GM21529 (cell line): ENCODE results near the gene EVC.

Source experiments
- ATAC-seq: cut with Tn5 transposase; IDR thresholded peaks from one replicate; pipeline ENCODE4 v1.9.1; 2021; ENCODE audit not compliant: unreplicated experiment

The EVC gene

DNA sequence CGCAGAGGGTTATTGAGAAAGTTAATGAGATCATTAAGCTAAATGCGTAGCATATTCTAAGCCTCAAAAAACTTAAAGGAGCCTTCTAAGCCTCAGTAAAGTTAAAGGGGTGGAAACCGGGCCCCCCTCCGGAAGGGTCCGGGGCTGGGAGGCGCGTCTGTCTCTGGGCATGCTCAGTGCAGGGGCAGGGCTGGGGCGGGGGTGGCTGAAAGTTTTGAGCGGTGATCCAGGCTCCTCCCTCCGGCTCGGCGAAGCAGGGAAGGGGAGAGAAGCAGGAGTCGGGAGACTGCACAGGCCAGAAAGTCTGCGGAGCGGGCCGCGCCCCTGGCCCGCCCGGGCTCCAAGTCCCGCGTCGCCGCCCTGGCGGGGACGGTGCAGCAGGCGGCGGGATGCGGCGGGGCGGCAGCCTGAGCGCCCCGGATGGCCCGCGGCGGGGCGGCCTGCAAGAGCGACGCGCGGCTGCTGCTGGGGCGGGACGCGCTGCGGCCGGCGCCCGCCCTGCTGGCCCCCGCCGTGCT lies at the start of gene EVC:
Gene EVC, plus strand, starts transcription at position 241 of the 518 bp plus-strand sequence. Its CDS starts 180 bp downstream, at position 421.
- no peak for ATAC-seq

DNA sequence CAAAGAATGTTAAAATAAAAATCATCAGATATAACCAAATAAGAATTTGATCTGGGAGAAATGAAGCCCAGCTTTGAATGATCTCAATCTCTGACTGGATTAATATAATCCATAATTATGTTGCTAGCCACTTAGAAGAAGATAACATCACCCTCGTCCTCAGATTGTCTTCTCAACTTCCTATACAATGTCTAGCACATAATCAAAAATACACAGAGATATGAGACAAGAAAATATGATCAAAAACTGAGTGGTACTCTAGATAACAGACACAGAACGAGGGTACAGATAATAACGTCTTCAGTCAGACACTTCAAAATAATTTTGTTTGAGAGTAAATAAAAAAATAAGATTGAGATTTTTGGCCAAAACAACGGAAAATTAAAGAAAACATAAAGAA lies 49.8 kb upstream of the EVC start:
- no peak for ATAC-seq

- ATAC-seq = no peak
These were observed 48.4 kb upstream of the EVC start for GRCh38 chr4:5662555-5662954.

GRCh38 chr4:5664778-5665177 lies 46.2 kb upstream of the EVC start:
- no peak for ATAC-seq

GRCh38 chr4:5666741-5667140 lies 44.3 kb upstream of the EVC start:
- ATAC-seq = no peak

- ATAC-seq = no peak
These were observed 34.2 kb upstream of the EVC start for GRCh38 chr4:5676763-5677162.

DNA sequence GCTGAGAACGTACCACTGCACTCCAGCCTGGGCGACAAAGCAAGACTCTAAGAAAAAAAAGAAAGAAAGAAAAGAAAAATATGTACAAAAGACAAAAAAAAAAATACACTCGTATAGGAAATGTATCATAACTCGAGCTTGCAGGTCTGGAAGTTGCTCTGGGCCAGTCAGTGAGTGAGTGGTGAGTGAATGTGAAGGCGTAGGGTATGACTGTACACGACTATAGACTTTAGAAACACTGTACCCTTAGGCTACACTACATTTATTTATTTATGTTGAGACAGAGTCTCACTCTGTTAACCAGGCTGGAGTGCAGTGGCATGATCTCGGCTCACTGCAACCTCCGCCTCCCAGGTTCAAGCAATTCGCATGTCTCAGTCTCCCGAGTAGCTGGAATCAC lies 32.0 kb upstream of the EVC start:
- ATAC-seq = no peak

DNA sequence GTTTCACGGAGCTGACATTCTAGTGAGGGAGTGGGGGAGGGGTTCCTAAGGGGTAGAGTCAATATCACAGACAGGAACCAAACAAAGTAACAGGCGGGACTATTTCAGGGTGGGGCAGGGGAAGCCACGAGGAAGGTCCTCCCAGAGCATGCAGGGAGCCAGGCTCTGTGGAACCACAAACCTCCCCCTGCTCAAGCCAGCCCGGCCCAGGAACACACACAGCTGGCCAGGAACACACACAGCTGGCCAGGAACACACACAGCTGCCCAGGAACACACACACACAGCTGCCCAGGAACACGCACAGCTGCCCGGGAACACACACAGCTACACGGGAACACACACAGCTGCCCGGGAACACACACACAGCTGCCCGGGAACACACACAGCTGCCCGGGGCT lies 27.4 kb upstream of the EVC start:
- ATAC-seq = no peak

DNA sequence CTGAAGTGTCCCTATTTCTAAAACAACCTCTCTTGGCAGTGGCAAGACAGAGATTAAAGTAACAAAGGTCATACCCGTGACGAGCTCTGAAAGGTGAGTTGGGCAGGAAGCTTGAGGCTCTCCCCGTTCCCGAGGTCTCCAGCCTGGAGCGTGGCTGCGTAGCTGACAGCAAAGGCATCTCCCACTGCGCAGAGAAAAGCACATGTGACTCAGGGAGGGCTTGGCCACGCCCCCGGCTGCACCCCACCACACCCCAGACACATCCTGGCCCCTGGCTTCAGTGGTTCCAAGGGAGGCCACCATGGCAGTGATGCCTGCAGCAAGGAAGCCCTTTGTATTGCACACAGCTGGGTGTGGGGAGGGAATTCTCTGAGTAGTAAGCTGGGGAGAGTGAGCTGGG lies 25.7 kb upstream of the EVC start:
- ATAC-seq = no peak

DNA sequence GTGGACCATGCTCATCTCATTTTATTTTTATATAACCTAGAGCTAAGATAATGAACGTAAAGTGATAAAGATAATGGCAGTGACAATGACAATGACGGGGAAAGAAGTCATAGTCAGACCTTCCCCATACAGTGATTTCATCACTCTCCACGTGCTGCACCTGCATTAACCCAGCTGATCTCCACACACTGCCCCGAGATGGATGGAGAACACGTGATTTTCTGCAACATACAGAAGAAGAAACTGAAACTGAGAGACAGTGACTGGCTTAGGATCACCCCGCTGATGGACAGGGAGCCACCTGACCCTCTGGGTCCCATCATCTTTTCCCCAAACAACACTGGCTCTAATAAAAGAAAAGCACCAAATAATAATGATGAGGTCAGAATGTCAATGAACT lies 24.7 kb upstream of the EVC start:
- ATAC-seq = no peak

GRCh38 chr4:5689065-5689464 lies 21.9 kb upstream of the EVC start:
- no peak for ATAC-seq

GRCh38 chr4:5691491-5692132 lies 19.4 kb upstream of the EVC start:
- no peak for ATAC-seq

DNA sequence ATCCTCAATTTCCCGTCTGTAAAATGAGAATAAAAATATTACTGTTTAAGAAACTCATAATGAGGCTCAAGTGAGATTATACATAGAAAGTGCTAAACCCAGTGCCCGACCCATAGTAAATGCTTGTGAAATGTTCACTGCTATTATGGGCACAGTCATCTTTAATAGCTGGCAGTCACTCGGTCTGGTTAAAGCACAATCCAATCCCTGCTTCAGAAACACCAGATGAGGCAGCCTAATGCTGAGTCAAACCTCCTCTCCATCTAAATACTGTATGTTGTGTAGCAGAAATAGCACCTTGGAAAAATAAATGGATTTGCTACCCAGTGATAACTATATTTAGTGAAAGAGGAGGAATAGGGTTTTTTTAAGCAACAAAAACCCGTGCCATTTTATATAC lies 17.1 kb upstream of the EVC start:
- ATAC-seq = no peak

- no peak for ATAC-seq
These were observed 14.7 kb upstream of the EVC start for GRCh38 chr4:5696341-5696740.

DNA sequence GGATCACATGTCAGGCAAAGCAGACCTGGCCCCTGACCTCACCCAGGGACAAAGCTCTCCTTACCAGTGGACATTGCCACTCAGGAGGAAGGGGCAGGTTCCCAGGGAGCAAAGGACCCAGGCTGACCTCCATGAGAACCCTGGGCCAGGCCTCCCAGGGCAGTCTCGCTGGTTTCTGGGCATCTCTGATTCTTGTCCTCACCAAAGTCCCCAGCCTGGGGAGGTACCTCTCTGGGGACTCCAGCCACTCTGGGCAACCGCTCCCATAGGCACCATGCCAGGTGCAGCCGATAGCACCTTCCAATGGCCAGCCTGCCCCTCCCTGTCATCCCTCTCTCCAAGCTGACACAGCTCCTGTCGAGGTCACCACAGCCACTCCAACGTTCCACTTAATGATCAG lies 10.5 kb upstream of the EVC start:
- no peak for ATAC-seq

DNA sequence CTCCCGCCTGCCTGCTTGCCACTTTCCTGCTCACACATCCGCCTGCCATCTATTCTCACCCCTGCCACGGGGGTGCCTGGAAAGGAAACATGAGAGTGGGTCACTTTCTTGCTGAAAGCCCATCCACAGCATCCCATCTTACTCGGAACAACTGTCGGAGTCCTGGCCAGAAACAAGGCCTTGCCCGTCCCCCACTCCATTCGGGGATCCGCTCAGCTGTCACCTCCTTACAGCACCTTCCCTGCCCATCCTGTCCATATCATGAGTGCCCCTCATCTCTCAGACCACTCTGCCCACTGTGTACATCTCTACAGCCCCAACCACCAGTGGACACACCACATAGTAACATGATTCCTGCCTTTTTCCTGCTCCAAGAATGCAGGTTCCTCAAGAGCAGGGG lies 9.0 kb upstream of the EVC start:
- no peak for ATAC-seq

- no peak for ATAC-seq
These were observed 7.2 kb upstream of the EVC start for GRCh38 chr4:5703831-5704230.

DNA sequence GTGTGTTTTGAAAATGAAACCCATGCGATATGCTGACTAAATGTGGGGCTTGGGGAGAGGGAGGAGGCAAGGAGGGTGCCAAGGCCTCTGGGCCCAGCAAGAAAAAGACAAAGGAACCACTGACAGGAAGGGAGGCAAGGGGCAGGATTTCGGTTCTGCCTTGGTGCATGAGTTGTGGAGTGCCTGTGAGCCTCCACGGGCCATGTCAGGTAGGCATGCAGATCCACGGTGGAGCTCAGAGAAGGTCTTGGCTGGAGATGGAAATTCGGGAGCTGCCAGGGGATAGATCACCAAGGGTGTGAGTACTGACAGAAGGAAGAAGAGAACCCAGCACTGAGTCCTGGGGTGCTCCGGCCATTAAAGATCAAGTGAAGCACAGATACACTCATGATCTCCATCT lies 6.7 kb upstream of the EVC start:
- ATAC-seq = no peak

- ATAC-seq = no peak
These were observed 5.2 kb upstream of the EVC start for GRCh38 chr4:5705647-5706320.

GRCh38 chr4:5706486-5707290 lies 4.3 kb upstream of the EVC start:
- no peak for ATAC-seq

- no peak for ATAC-seq
These were observed 3.6 kb upstream of the EVC start for GRCh38 chr4:5707366-5707765.
